HepG2 (cell line): ENCODE data around the gene TLCD1. TPM values are rescaled to one million over a fixed set of nuclear protein-coding genes. Genes with fewer than 3 reads are reported as not detected.

Source experiments
- HNF4A ChIP-seq: sonication (generic); formaldehyde crosslinking; IDR thresholded peaks from 2 replicates; pipeline ENCODE4 v1.4.0; 2020; ENCODE audit warnings: missing genetic modification reagents
- HNRNPL ChIP-seq: fragments of 200-400 bp; formaldehyde crosslinking; IDR thresholded peaks from 2 replicates; pipeline ENCODE4 v1.6.1; 2017; ENCODE audit warnings: mild to moderate bottlenecking, low read depth, low read length
- HOXD1 ChIP-seq: sonication (generic); formaldehyde crosslinking; IDR thresholded peaks from 2 replicates; pipeline ENCODE4 v1.5.0; 2020; ENCODE audit warnings: missing genetic modification reagents
- NFRKB ChIP-seq: fragments of 450-650 bp; IDR thresholded peaks from 2 replicates; pipeline ENCODE4 v1.6.1; 2017
- PITX1 ChIP-seq: sonication (generic); formaldehyde crosslinking; IDR thresholded peaks from 2 replicates; pipeline ENCODE4 v1.5.1; 2020; ENCODE audit warnings: mild to moderate bottlenecking, missing genetic modification reagents
- SOX5 ChIP-seq: IDR thresholded peaks from 2 replicates; pipeline ENCODE4 v1.6.1; 2016; ENCODE audit warnings: borderline replicate concordance
- SOX6 ChIP-seq, 2 experiments: fragments of 450-650 bp in 1 of 2; sonication (generic) in 1 of 2; formaldehyde crosslinking in 1 of 2; IDR thresholded peaks; 2 replicates each; pipeline versions ENCODE4 v1.4.0 to v1.6.1; 2017 to 2020; ENCODE audit warnings: antibody characterized with exemption in 1 of 2, mild to moderate bottlenecking in 1 of 2, missing genetic modification reagents in 1 of 2
- TERF1 ChIP-seq: sonication (generic); formaldehyde crosslinking; IDR thresholded peaks from 2 replicates; pipeline ENCODE4 v1.8.0; 2022; ENCODE audit warnings: mild to moderate bottlenecking, missing genetic modification reagents, moderate library complexity
- ZFP41 ChIP-seq: sonication (generic); formaldehyde crosslinking; IDR thresholded peaks from 2 replicates; pipeline ENCODE4 v1.4.0; 2020; ENCODE audit warnings: mild to moderate bottlenecking, missing genetic modification reagents, borderline replicate concordance
- ZNF251 ChIP-seq: sonication (generic); formaldehyde crosslinking; IDR thresholded peaks from 2 replicates; pipeline ENCODE4 v1.9.0; 2021; ENCODE audit warnings: mild to moderate bottlenecking, missing genetic modification reagents
- ZNF460 ChIP-seq: sonication (generic); formaldehyde crosslinking; IDR thresholded peaks from 2 replicates; pipeline ENCODE4 v1.5.1; 2020; ENCODE audit warnings: missing genetic modification reagents, mild to moderate bottlenecking, borderline replicate concordance
- polyA plus RNA-seq, 8 experiments: library from polyadenylated mRNA; depleted of rRNA in 3 of 8; stranded (reverse) in 7 of 8; unstranded in 1 of 8; fragments of >200 nt; fragmentation: Illumina TruSeq in 4 of 8; extraction: Trizol in 4 of 8; gene quantifications; 2 replicates each; pipeline versions ENCODE4 v1.2.1 to v1.2.3, GENCODE V29; 2011 to 2016; ENCODE audit warnings: low read depth in 4 of 8, missing spikeins in 1 of 8, mixed read lengths in 1 of 8; ENCODE audit not compliant: insufficient read depth in 1 of 8
- total RNA-seq, 5 experiments: library from RNA; depleted of rRNA; stranded (reverse); fragments of >200 nt; fragmentation: Illumina TruSeq; extraction: Trizol; gene quantifications; 2 replicates each; pipeline ENCODE4 v1.2.3, GENCODE V29; 2016; ENCODE audit warnings: low read depth in 1 of 5
- TF ChIP-seq, protein P1 (sequence below): sonication (generic); formaldehyde crosslinking; IDR thresholded peaks from 2 replicates; pipeline ENCODE4 v1.4.0; 2020; ENCODE audit warnings: missing genetic modification reagents
- TF ChIP-seq, protein P2 (sequence below), 2 experiments: IDR thresholded peaks; 2 replicates each; pipeline ENCODE4 v1.6.1; 2011 to 2012; ENCODE audit warnings: low read length in 2 of 2, borderline replicate concordance in 1 of 2, low read depth in 1 of 2, mild to moderate bottlenecking in 1 of 2, moderate library complexity in 1 of 2
- TF ChIP-seq, protein P3 (sequence below): sonication (generic); formaldehyde crosslinking; IDR thresholded peaks from 2 replicates; pipeline ENCODE4 v1.8.0; 2022; ENCODE audit warnings: missing genetic modification reagents, mild to moderate bottlenecking, borderline replicate concordance
- TF ChIP-seq, protein P4 (sequence below): IDR thresholded peaks from 2 replicates; pipeline ENCODE4 v1.6.1; 2018; ENCODE audit warnings: missing genetic modification reagents, mild to moderate bottlenecking, missing compliant biosample characterization

Gene TLCD1
- total and polyA plus RNA-seq, 2 of the 13 experiments (the other 11 are each of a cell fraction or from before 2014, with no cell fraction given), result 14.9 to 19.6 TPM

DNA sequence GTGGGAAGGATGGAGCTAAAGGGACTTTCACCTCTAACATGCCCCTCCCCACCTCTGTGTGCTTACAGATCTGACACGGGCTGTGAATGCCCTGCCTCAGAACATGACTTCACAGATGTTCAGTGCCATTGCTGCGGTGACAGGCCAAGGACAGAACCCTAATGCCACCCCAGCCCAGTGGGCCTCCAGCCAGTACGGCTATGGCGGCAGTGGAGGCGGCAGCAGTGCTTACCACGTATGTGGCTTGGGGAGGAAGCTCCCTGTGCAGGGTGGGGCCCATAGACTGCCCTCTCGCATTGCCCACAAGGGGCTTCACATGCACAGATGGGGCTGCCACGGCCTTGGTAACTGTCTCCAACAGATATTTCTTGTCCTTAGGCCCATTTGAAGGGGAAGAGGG is 25.8 kb downstream of the TLCD1 start (continued):
- TF ChIP-seq HOXD1 (CRISPR knock-in tag), result no peak
- TF ChIP-seq ZNF251 (CRISPR knock-in tag), result no peak
- TF ChIP-seq, protein P1, sequence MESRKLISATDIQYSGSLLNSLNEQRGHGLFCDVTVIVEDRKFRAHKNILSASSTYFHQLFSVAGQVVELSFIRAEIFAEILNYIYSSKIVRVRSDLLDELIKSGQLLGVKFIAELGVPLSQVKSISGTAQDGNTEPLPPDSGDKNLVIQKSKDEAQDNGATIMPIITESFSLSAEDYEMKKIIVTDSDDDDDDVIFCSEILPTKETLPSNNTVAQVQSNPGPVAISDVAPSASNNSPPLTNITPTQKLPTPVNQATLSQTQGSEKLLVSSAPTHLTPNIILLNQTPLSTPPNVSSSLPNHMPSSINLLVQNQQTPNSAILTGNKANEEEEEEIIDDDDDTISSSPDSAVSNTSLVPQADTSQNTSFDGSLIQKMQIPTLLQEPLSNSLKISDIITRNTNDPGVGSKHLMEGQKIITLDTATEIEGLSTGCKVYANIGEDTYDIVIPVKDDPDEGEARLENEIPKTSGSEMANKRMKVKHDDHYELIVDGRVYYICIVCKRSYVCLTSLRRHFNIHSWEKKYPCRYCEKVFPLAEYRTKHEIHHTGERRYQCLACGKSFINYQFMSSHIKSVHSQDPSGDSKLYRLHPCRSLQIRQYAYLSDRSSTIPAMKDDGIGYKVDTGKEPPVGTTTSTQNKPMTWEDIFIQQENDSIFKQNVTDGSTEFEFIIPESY (CRISPR knock-in tag), result peak; percentile 57; the same call in 1 of the 2 replicates
- TF ChIP-seq SOX6 (IDR thresholded peaks at IDR 0.05), result no peak
- TF ChIP-seq SOX6 (CRISPR knock-in tag; IDR thresholded peaks at IDR 0.05), result no peak
- TF ChIP-seq NFRKB, result no peak
- no peak for TF ChIP-seq TERF1 (CRISPR knock-in tag)
- no peak for TF ChIP-seq PITX1
- no peak for TF ChIP-seq ZNF460 (CRISPR knock-in tag)
- no peak for TF ChIP-seq SOX5 (CRISPR knock-in tag)
- peak; percentile 11; the same call in 1 of the 2 replicates for TF ChIP-seq HNF4A
- TF ChIP-seq ZFP41 (CRISPR knock-in tag), result no peak
- TF ChIP-seq, protein P2, sequence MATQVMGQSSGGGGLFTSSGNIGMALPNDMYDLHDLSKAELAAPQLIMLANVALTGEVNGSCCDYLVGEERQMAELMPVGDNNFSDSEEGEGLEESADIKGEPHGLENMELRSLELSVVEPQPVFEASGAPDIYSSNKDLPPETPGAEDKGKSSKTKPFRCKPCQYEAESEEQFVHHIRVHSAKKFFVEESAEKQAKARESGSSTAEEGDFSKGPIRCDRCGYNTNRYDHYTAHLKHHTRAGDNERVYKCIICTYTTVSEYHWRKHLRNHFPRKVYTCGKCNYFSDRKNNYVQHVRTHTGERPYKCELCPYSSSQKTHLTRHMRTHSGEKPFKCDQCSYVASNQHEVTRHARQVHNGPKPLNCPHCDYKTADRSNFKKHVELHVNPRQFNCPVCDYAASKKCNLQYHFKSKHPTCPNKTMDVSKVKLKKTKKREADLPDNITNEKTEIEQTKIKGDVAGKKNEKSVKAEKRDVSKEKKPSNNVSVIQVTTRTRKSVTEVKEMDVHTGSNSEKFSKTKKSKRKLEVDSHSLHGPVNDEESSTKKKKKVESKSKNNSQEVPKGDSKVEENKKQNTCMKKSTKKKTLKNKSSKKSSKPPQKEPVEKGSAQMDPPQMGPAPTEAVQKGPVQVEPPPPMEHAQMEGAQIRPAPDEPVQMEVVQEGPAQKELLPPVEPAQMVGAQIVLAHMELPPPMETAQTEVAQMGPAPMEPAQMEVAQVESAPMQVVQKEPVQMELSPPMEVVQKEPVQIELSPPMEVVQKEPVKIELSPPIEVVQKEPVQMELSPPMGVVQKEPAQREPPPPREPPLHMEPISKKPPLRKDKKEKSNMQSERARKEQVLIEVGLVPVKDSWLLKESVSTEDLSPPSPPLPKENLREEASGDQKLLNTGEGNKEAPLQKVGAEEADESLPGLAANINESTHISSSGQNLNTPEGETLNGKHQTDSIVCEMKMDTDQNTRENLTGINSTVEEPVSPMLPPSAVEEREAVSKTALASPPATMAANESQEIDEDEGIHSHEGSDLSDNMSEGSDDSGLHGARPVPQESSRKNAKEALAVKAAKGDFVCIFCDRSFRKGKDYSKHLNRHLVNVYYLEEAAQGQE (IDR thresholded peaks at IDR 0.05; ENCODE audit: borderline replicate concordance in 1 of 2, low read depth in 1 of 2, low read length in 2 of 2), result no peak
- TF ChIP-seq HNRNPL, result peak; percentile 71; the same call in 1 of the 2 replicates
- TF ChIP-seq, protein P3, sequence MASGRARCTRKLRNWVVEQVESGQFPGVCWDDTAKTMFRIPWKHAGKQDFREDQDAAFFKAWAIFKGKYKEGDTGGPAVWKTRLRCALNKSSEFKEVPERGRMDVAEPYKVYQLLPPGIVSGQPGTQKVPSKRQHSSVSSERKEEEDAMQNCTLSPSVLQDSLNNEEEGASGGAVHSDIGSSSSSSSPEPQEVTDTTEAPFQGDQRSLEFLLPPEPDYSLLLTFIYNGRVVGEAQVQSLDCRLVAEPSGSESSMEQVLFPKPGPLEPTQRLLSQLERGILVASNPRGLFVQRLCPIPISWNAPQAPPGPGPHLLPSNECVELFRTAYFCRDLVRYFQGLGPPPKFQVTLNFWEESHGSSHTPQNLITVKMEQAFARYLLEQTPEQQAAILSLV (CRISPR knock-in tag), result no peak
- TF ChIP-seq, protein P4, sequence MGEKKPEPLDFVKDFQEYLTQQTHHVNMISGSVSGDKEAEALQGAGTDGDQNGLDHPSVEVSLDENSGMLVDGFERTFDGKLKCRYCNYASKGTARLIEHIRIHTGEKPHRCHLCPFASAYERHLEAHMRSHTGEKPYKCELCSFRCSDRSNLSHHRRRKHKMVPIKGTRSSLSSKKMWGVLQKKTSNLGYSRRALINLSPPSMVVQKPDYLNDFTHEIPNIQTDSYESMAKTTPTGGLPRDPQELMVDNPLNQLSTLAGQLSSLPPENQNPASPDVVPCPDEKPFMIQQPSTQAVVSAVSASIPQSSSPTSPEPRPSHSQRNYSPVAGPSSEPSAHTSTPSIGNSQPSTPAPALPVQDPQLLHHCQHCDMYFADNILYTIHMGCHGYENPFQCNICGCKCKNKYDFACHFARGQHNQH (CRISPR knock-in tag), result no peak
